ENCODE data around the gene SNAI1.

SNAI1 gene

DNA sequence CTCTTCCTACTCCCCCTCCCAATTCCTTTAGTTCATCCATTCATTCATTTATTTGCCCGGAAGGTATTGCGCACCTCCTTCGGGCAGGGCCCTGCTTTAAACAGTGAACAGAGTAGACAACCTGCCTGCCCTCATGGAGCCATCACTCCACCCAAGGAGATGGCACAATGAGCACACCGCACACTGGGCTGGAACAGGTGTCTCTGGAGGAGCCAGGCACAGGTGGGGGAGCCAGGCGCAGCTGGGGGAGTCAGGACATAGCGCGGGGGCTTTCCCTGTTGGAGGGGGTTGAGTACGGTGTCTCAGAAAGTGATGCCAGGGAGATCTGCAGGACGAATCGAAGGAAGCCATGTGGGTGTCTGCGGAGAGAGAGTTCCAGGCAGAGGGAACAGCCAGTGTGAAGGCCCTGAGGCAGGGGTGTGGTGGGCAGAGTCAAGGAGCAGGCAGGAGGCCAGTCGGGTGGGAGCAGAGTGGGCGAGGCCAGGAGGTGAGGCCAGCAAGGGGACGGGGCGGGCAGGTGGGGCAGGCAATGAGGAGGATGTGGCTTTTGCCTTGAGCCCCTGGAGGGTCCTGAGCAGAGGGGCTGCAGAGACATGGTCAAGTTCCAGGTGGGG, 46.4 kb downstream of the SNAI1 start:
- TF ChIP-seq, protein P1, sequence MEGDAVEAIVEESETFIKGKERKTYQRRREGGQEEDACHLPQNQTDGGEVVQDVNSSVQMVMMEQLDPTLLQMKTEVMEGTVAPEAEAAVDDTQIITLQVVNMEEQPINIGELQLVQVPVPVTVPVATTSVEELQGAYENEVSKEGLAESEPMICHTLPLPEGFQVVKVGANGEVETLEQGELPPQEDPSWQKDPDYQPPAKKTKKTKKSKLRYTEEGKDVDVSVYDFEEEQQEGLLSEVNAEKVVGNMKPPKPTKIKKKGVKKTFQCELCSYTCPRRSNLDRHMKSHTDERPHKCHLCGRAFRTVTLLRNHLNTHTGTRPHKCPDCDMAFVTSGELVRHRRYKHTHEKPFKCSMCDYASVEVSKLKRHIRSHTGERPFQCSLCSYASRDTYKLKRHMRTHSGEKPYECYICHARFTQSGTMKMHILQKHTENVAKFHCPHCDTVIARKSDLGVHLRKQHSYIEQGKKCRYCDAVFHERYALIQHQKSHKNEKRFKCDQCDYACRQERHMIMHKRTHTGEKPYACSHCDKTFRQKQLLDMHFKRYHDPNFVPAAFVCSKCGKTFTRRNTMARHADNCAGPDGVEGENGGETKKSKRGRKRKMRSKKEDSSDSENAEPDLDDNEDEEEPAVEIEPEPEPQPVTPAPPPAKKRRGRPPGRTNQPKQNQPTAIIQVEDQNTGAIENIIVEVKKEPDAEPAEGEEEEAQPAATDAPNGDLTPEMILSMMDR (IDR thresholded peaks at IDR 0.05; ENCODE audit: low read depth, low read length), result no peak
- peaks cover 13% of the 10 kb centered on the region for H3K4me1 ChIP-seq
- no peaks in the 10 kb centered on the region for H3K27me3 ChIP-seq
- no peaks in the 10 kb centered on the region for H3K9me3 ChIP-seq
- no peaks in the 10 kb centered on the region for H3K36me3 ChIP-seq
- no peak for DNase-seq
- no peak overlapping the region for H3K4me3 ChIP-seq (ENCODE audit: low read depth, low read length)

DNA sequence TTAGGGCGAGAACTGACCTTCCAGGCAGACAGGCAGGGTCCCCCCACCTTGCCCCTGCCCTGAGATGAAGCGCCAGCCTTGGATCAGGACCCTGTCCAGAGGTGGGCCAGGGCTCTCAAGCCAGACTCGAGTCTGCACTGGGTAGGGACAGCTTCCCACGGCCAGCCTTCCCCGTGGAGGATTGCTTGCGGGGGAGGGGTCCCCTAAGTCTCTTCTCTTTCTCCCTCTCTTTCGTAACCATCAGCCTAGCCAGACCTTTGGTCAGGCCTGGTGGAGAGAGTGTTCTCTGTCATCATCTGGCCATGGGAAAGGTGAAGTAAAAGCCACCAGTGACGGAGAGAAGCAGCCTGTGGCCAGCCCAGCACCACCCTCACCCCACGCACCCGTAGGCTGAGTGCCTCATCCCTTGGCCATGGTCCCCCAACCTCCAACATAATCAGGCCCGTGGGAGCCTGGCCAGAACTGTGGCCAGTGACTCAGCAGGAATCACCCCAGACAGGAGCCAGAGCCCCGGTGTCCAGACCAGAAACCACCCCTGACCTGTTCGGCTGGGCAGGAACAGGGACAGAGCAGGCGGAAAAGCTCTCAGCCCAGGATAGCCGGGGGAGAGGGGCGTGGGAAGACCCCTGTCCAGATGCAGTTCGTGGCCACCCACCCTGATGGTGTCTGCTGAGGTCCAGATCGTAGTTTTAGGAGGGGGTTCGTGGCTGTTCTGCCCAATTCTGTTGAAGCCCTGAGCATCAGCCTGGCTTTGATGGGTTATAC, 47.1 kb downstream of the SNAI1 start:
- H3K4me1 ChIP-seq, result peaks cover 13% of the 10 kb centered on the region

DNA sequence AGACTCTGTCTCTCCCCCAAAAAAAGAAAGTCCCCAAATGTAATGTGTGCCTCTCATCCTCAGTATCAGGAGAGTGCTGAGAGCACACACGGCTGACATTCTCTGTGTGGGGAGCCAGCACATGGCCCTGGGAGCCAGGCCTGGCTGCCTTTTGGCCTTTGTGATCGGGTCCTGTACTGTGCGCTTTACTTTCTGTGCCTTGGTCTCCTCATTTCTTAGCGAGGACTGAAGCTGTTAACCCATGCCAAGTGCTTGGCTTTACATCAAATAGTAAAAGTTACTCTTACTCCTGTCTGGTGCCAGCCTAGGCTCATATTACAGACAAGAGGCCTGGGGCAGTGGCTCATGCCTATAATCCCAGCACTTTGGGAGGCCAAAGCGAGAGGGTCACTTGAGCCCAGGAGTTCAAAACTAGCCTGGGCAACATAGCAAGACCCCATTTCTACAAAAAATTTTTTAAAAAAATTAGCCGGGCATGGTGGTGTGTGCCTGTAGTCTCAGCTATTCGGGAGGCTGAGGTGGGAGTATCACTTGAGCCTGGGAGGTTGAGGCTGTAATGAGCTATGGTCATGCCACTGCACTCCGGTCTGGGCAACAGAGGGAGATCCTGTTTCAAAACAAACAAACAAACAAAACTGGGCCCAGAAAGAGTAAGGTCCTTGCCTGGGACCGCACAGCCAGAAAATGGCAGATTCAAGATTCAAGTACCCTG, 50.3 kb downstream of the SNAI1 start:
- TF ChIP-seq, protein P1 (IDR thresholded peaks at IDR 0.05; ENCODE audit: low read depth, low read length), result no peak
- no peaks in the 10 kb centered on the region for H3K27me3 ChIP-seq
- no peak overlapping the region for H3K4me3 ChIP-seq (ENCODE audit: low read depth, low read length)
- peaks cover 13% of the 10 kb centered on the region for H3K4me1 ChIP-seq
- no peaks in the 10 kb centered on the region for H3K36me3 ChIP-seq
- no peaks in the 10 kb centered on the region for H3K9me3 ChIP-seq
- DNase-seq, result no peak

More for the DNA sequence above, 47.1 kb downstream of the SNAI1 start:
- TF ChIP-seq, protein P1 (IDR thresholded peaks at IDR 0.05; ENCODE audit: low read depth, low read length), result no peak
- no peak overlapping the region for H3K4me3 ChIP-seq (ENCODE audit: low read depth, low read length)
- no peaks in the 10 kb centered on the region for H3K9me3 ChIP-seq
- no peaks in the 10 kb centered on the region for H3K27me3 ChIP-seq
- no peak for DNase-seq
- no peaks in the 10 kb centered on the region for H3K36me3 ChIP-seq

DNA sequence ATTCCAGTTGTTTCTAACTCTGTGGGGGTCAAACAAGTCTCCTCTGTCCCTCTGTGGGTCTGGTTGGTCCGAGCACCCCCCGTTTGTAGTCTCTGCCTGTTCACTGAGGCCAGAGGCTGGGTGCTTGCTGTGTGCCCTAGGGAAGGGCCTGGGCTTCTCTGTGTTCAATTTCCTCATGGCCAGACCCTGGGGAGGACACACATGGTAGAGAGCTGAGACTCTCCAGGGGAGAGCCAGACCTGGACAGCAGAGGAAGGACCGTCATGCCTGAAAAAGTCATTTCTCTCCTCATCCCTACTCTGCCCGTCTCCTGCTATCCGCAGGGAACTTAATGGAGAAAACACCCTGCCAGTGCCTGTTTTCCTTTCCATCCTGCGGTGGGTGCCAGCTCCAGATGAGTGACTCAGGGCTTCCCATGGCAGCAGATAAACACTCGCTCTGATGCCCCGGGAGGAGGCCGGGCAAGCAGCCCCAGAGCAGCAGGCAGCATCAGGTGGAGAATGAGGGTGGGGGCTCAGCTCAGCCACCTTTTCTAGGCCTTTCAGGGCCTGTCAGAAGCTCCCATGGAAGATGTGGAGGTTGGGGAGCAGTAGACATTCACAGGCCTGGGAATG, 51.9 kb downstream of the SNAI1 start:
- H3K4me3 ChIP-seq (ENCODE audit: low read depth, low read length), result no peak overlapping the region
- TF ChIP-seq, protein P1 (IDR thresholded peaks at IDR 0.05; ENCODE audit: low read depth, low read length), result no peak
- H3K4me1 ChIP-seq, result peaks cover 13% of the 10 kb centered on the region
- no peaks in the 10 kb centered on the region for H3K27me3 ChIP-seq
- H3K36me3 ChIP-seq, result no peaks in the 10 kb centered on the region
- H3K9me3 ChIP-seq, result no peaks in the 10 kb centered on the region
- no peak for DNase-seq

DNA sequence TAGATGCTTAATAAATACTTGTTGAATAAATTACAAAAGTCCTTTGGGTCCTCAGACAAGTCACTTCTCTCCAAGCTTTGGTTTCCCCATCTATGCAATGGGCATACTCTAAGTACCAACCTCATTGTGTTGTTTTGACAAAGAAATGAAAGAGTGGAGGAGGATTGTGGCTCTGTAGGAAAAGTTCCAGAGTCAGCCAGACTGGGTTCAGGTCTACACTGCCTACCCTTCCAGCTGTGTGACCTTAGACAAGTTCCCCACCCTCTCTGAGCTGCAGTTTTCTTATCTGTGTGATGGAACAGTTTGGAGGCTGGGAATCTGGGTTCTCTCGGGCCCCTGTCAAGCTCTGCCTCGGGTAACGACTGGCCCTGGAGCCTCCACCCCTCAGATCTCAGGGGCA, 53.9 kb downstream of the SNAI1 start:
- H3K9me3 ChIP-seq, result no peaks in the 10 kb centered on the region
- H3K4me3 ChIP-seq (ENCODE audit: low read depth, low read length), result no peak overlapping the region
- peaks cover 15% of the 10 kb centered on the region for H3K4me1 ChIP-seq
- no peaks in the 10 kb centered on the region for H3K27me3 ChIP-seq
- TF ChIP-seq, protein P1 (IDR thresholded peaks at IDR 0.05; ENCODE audit: low read depth, low read length), result no peak
- no peak for DNase-seq
- H3K36me3 ChIP-seq, result no peaks in the 10 kb centered on the region
